Trophoblast cell (in vitro differentiated cells and primary cell): ENCODE data around the gene NRXN3.
A peak's percentile ranks its signal among the peaks of the same experiment; 100 is the strongest.

Experiments used
- DNase-seq, 2 donors: peaks; one replicate each; pipeline ENCODE4 v3.0.0-alpha.2; 2016
- H2AFZ ChIP-seq: 2 replicates; pipeline ENCODE4 v1.6.1; 2013; ENCODE audit warnings: low read length, moderate library complexity, mild to moderate bottlenecking; ENCODE audit not compliant: insufficient read depth, poor library complexity
- H2AK5ac ChIP-seq: 2 replicates; pipeline ENCODE4 v1.6.1; 2013; ENCODE audit warnings: mild to moderate bottlenecking, low read length
- H2BK120ac ChIP-seq: 2 replicates; pipeline ENCODE4 v1.6.1; 2013; ENCODE audit warnings: low read length, mild to moderate bottlenecking, moderate library complexity; ENCODE audit not compliant: insufficient read depth, poor library complexity
- H2BK12ac ChIP-seq: 2 replicates; pipeline ENCODE4 v1.6.1; 2013; ENCODE audit warnings: mild to moderate bottlenecking, low read length, moderate library complexity
- H2BK5ac ChIP-seq: 2 replicates; pipeline ENCODE4 v1.6.1; 2013; ENCODE audit warnings: low read length, low read depth, moderate library complexity, mild to moderate bottlenecking; ENCODE audit not compliant: poor library complexity
- H3K14ac ChIP-seq: 2 replicates; pipeline ENCODE4 v1.6.1; 2013; ENCODE audit warnings: mild to moderate bottlenecking, low read length
- H3K18ac ChIP-seq: 2 replicates; pipeline ENCODE4 v1.6.1; 2013; ENCODE audit warnings: mild to moderate bottlenecking, low read length
- H3K23ac ChIP-seq: 2 replicates; pipeline ENCODE4 v1.6.1; 2013; ENCODE audit warnings: low read length
- H3K27ac ChIP-seq: 2 replicates; pipeline ENCODE4 v1.5.1; 2013; ENCODE audit warnings: low read depth, mild to moderate bottlenecking, inconsistent platforms, low read length, moderate library complexity
- H3K27me3 ChIP-seq: 2 replicates; pipeline ENCODE4 v1.6.1; 2013; ENCODE audit warnings: inconsistent platforms, mild to moderate bottlenecking, low read length, moderate library complexity; ENCODE audit not compliant: insufficient read depth
- H3K36me3 ChIP-seq, 2 experiments: 1 replicate in 1 of 2; 2 replicates in 1 of 2; pipeline ENCODE4 v1.6.1; 2013; ENCODE audit warnings: low read length in 2 of 2, mild to moderate bottlenecking in 2 of 2, moderate library complexity in 1 of 2; ENCODE audit not compliant: insufficient read depth in 2 of 2, control insufficient read depth in 1 of 2
- H3K4ac ChIP-seq: 2 replicates; pipeline ENCODE4 v1.6.1; 2013; ENCODE audit warnings: low read depth, mild to moderate bottlenecking, low read length, moderate library complexity
- H3K4me1 ChIP-seq, 2 experiments: 1 replicate in 1 of 2; 2 replicates in 1 of 2; pipeline ENCODE4 v1.6.1; 2013; ENCODE audit warnings: low read length in 2 of 2, mild to moderate bottlenecking in 2 of 2, moderate library complexity in 1 of 2; ENCODE audit not compliant: insufficient read depth in 2 of 2, control insufficient read depth in 1 of 2
- H3K4me2 ChIP-seq: 2 replicates; pipeline ENCODE4 v1.6.1; 2013; ENCODE audit warnings: inconsistent platforms, mild to moderate bottlenecking, low read length, moderate library complexity
- H3K4me3 ChIP-seq: 2 replicates; pipeline ENCODE4 v1.5.1; 2013; ENCODE audit warnings: mild to moderate bottlenecking, low read depth, low read length, inconsistent platforms
- H3K79me1 ChIP-seq: one replicate; pipeline ENCODE4 v1.6.1; 2013; ENCODE audit warnings: low read length
- H3K79me2 ChIP-seq: 2 replicates; pipeline ENCODE4 v1.6.1; 2013; ENCODE audit warnings: low read length, mild to moderate bottlenecking; ENCODE audit not compliant: control insufficient read depth, insufficient read depth, poor library complexity
- H3K9ac ChIP-seq: 2 replicates; pipeline ENCODE4 v1.6.1; 2013; ENCODE audit warnings: mild to moderate bottlenecking, low read length
- H3K9me3 ChIP-seq: 2 replicates; pipeline ENCODE4 v1.6.1; 2013; ENCODE audit warnings: low read depth, mild to moderate bottlenecking, control low read depth, inconsistent platforms, low read length; ENCODE audit not compliant: insufficient read depth
- H4K12ac ChIP-seq: 2 replicates; pipeline ENCODE4 v1.6.1; 2013; ENCODE audit warnings: low read depth, mild to moderate bottlenecking, low read length, moderate library complexity
- H4K8ac ChIP-seq: 2 replicates; pipeline ENCODE4 v1.6.1; 2013; ENCODE audit warnings: low read depth, mild to moderate bottlenecking, low read length, moderate library complexity
- H4K91ac ChIP-seq: one replicate; pipeline ENCODE4 v1.6.1; 2013; ENCODE audit warnings: low read depth, mild to moderate bottlenecking, low read length, moderate library complexity
- WGBS: extraction: QIAGEN DNeasy Blood & Tissue Kit; methylation state at CpG from one replicate; pipeline ENCODE4 v1.1.7; 2013; ENCODE audit warnings: missing lambda C conversion rate; ENCODE audit not compliant: insufficient read length, insufficient coverage; ENCODE audit errors: extremely low coverage; 5-methylcytosine and 5-hydroxymethylcytosine counted together

Gene NRXN3

GRCh38 chr14:79705126-79705894 lies 1535.1 kb downstream of the NRXN3 start:
- H3K9ac ChIP-seq: no peak overlapping the region
- no peak overlapping the region for H3K27ac ChIP-seq
- H4K12ac ChIP-seq: no peak overlapping the region
- H4K91ac ChIP-seq: no peak overlapping the region
- H3K23ac ChIP-seq: no peak overlapping the region
- no peak overlapping the region for H3K4ac ChIP-seq
- H3K9me3 ChIP-seq: no peaks in the 10 kb centered on the region
- no peak overlapping the region for H2BK120ac ChIP-seq
- no peak overlapping the region for H3K4me2 ChIP-seq
- no peak overlapping the region for H3K4me3 ChIP-seq
- no peak overlapping the region for H2BK12ac ChIP-seq
- no peaks in the 10 kb centered on the region for H3K36me3 ChIP-seq
- H3K27me3 ChIP-seq: no peaks in the 10 kb centered on the region
- H2AFZ ChIP-seq: no peak overlapping the region
- H3K18ac ChIP-seq: no peak overlapping the region
- WGBS: no CpG with 5 or more reads among the region's 11 CpGs
- no peaks in the 10 kb centered on the region for H3K79me1 ChIP-seq
- H3K14ac ChIP-seq: no peak overlapping the region
- DNase-seq: no peak
- no peaks in the 10 kb centered on the region for H3K79me2 ChIP-seq
- no peak overlapping the region for H2AK5ac ChIP-seq
- no peak overlapping the region for H4K8ac ChIP-seq
- H2BK5ac ChIP-seq: no peak overlapping the region
- peaks cover 0 to 5% of the 10 kb centered on the region in 2 experiments for H3K4me1 ChIP-seq

- no peak overlapping the region for H2BK120ac ChIP-seq
- no peak overlapping the region for H3K4me3 ChIP-seq
- no peak overlapping the region for H4K8ac ChIP-seq
- no peak overlapping the region for H2BK5ac ChIP-seq
- no peak overlapping the region for H2AK5ac ChIP-seq
- H4K12ac ChIP-seq: no peak overlapping the region
- H4K91ac ChIP-seq: no peak overlapping the region
- H3K9ac ChIP-seq: no peak overlapping the region
- H3K36me3 ChIP-seq: no peaks in the 10 kb centered on the region
- no peaks in the 10 kb centered on the region for H3K27me3 ChIP-seq
- WGBS: no CpG with 5 or more reads among the region's 2 CpGs
- H3K9me3 ChIP-seq: no peaks in the 10 kb centered on the region
- H3K18ac ChIP-seq: no peak overlapping the region
- H2BK12ac ChIP-seq: no peak overlapping the region
- no peak overlapping the region for H3K4me2 ChIP-seq
- no peak overlapping the region for H2AFZ ChIP-seq
- H3K14ac ChIP-seq: no peak overlapping the region
- no peak for DNase-seq
- no peaks in the 10 kb centered on the region for H3K79me1 ChIP-seq
- peaks cover 0 to 5% of the 10 kb centered on the region in 2 experiments for H3K4me1 ChIP-seq
- no peaks in the 10 kb centered on the region for H3K79me2 ChIP-seq
- H3K27ac ChIP-seq: no peak overlapping the region
- H3K23ac ChIP-seq: no peak overlapping the region
- no peak overlapping the region for H3K4ac ChIP-seq
Observed at GRCh38 chr14:79706382-79706781, 1536.2 kb downstream of the NRXN3 start.

DNA sequence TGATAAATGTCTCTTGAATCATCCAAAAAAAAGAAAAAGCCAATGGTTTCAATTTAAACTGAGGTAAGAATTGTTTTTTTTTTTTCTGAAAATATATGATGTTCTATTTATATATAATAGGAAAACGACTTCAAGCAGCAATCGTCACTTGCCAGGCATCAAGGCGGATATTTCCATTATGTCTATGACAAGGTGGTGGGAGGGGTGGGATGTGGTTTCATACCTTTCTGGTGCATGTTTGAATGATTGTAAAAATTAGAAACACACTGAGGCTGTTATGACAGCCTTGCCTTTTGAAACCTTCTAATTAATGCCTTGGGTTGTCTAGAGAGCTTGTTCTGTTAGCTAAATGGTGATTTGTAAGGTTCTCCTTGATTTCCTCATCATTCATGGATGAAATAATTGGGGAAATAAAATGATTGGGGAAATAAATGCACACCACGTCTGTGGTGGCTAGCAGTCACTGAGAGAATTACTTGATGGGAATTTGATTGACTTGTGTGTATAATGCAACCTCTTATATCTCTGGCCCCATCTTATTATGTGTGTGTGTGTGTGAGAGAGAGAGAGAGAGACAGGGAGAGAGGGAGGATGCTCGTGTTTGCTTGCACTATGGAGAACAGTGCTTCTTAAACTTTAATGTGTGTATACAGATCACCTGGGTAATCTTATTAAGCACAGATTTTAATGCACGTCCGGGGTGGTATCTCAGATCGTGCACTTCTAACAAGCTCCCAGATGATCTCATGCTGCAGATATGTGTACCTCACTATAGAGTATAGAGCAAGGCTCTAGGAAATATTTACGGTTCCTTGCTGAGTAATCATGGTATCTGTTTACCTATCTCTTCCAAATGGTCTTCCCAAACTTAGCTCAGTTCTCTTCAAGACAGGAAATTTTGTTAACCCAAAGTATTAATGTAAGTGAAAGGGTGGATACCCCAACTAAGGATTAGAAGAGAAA lies 1538.5 kb downstream of the NRXN3 start:
- Histone ChIP-seq H2BK120ac (no peak overlapping the region), H2BK12ac (no peak overlapping the region), H3K18ac (no peak overlapping the region), H3K4ac (no peak overlapping the region), H3K4me1 (peaks cover 0 to 5% of the 10 kb centered on the region in 2 experiments), H4K8ac (no peak overlapping the region), H3K79me2 (no peaks in the 10 kb centered on the region), H3K9me3 (no peaks in the 10 kb centered on the region), H2AK5ac (no peak overlapping the region), H3K4me3 (no peak overlapping the region), H4K91ac (no peak overlapping the region), H3K23ac (no peak overlapping the region), H2AFZ (no peak overlapping the region), H3K79me1 (no peaks in the 10 kb centered on the region), H3K9ac (no peak overlapping the region), H3K4me2 (peak overlapping the region; percentile 12), H4K12ac (no peak overlapping the region), H3K27me3 (no peaks in the 10 kb centered on the region), H3K14ac (no peak overlapping the region), H3K27ac (no peak overlapping the region), H3K36me3 (no peaks in the 10 kb centered on the region), H2BK5ac (no peak overlapping the region)
- no CpG with 5 or more reads among the region's 9 CpGs for WGBS
- DNase-seq: no peak

GRCh38 chr14:79709573-79709972 lies 1539.4 kb downstream of the NRXN3 start:
- H3K36me3 ChIP-seq: no peaks in the 10 kb centered on the region
- WGBS: no CpG with 5 or more reads among the region's 3 CpGs
- no peak for DNase-seq
- H4K12ac ChIP-seq: no peak overlapping the region
- H2BK12ac ChIP-seq: no peak overlapping the region
- H3K27ac ChIP-seq: no peak overlapping the region
- H3K79me1 ChIP-seq: no peaks in the 10 kb centered on the region
- H3K4ac ChIP-seq: no peak overlapping the region
- H3K27me3 ChIP-seq: no peaks in the 10 kb centered on the region
- no peak overlapping the region for H2BK120ac ChIP-seq
- no peaks in the 10 kb centered on the region for H3K9me3 ChIP-seq
- H3K23ac ChIP-seq: no peak overlapping the region
- no peak overlapping the region for H2AK5ac ChIP-seq
- no peak overlapping the region for H3K18ac ChIP-seq
- no peak overlapping the region for H3K4me2 ChIP-seq
- H3K4me1 ChIP-seq: peaks cover 0 to 5% of the 10 kb centered on the region in 2 experiments
- H2BK5ac ChIP-seq: no peak overlapping the region
- no peak overlapping the region for H3K4me3 ChIP-seq
- no peak overlapping the region for H4K91ac ChIP-seq
- H3K14ac ChIP-seq: no peak overlapping the region
- H3K79me2 ChIP-seq: no peaks in the 10 kb centered on the region
- H2AFZ ChIP-seq: no peak overlapping the region
- no peak overlapping the region for H4K8ac ChIP-seq
- H3K9ac ChIP-seq: no peak overlapping the region
